Activated B cell treated with CpG ODN at 0.5 μM for 24 hours (primary cell): ENCODE measurements around the gene SLC35A2. TPM values are rescaled to one million over a fixed set of nuclear protein-coding genes. Genes with fewer than 3 reads are reported as not detected.

Experiments
- ATAC-seq: fragments of 200-7000 bp; cut with Tn5 transposase; one replicate; pipeline ENCODE4 v1.10.0; 2021; ENCODE audit warnings: low read depth, mild to moderate bottlenecking, moderate library complexity
- CTCF ChIA-PET: fragments of 350-600 bp; sonication (Branson Sonifier 250); formaldehyde crosslinking; loops from one replicate; lab custom pipeline; 2021; ENCODE audit warnings: antibody characterized with exemption; lab: Charles Lee
- POLR2A ChIA-PET: fragments of 350-600 bp; sonication (Branson Sonifier 250); formaldehyde crosslinking; loops from one replicate; lab custom pipeline; 2021; ENCODE audit warnings: antibody characterized with exemption; lab: Charles Lee
- DNase-seq: peaks from one replicate; pipeline ENCODE4 v3.0.0; 2022
- H3K27ac Mint-ChIP-seq: one replicate; pipeline ENCODE4 v1.8.0; 2020; ENCODE audit warnings: mixed read lengths
- H3K27me3 Mint-ChIP-seq: one replicate; pipeline ENCODE4 v1.8.0; 2021; ENCODE audit warnings: mixed read lengths
- H3K36me3 Mint-ChIP-seq: one replicate; pipeline ENCODE4 v1.8.0; 2021; ENCODE audit warnings: low read depth, mixed read lengths
- H3K4me1 Mint-ChIP-seq: one replicate; pipeline ENCODE4 v1.8.0; 2021; ENCODE audit warnings: mixed read lengths
- H3K4me3 Mint-ChIP-seq: one replicate; pipeline ENCODE4 v1.8.0; 2020; ENCODE audit warnings: mild to moderate bottlenecking, mixed read lengths
- H3K9me3 Mint-ChIP-seq: one replicate; pipeline ENCODE4 v1.8.0; 2020; ENCODE audit warnings: mixed read lengths
- CTCF ChIP-seq: fragments of 200-600 bp; IDR thresholded peaks from one replicate; pipeline ENCODE4 v1.8.0; 2022; ENCODE audit warnings: antibody characterized with exemption, mild to moderate bottlenecking
- intact Hi-C: fragments of 100-400 bp; cut with micrococcal nuclease; formaldehyde crosslinking; loops from one replicate; pipeline ENCODE4 v1.15.1; 2024
- total RNA-seq: library from RNA; stranded (reverse); gene quantifications from 2 replicates; pipeline ENCODE4 v1.2.3, GENCODE V29; 2022

The SLC35A2 gene
- total RNA-seq, 1 donor from 2014 or later = 17.3 TPM

- intact Hi-C loops = loop anchor here (2.0 to 10.0 kb wide), 4 partner anchors 84 to 1083 kb away; partner anchors contain the start of genes GRIPAP1, HDAC6 and ZNF81
- POLR2A ChIA-PET = interaction anchor here (0.7 to 16.0 kb wide), 6 partner anchors 10 to 1685 kb away, joined by 6 to 718 read pairs (median 10); partner anchors contain the start of gene TFE3
Observed at GRCh38 chrX:48918301-48918642, 6.8 kb upstream of the SLC35A2 start.

GRCh38 chrX:48917139-48918001 is 5.9 kb upstream of the SLC35A2 start:
- Mint-ChIP-seq H3K9me3 (no peaks in the 10 kb centered on the region), H3K36me3 (peaks cover 70% of the 10 kb centered on the region), H3K4me3 (peak overlapping the region; percentile 97), H3K4me1 (peaks cover 54% of the 10 kb centered on the region), H3K27me3 (no peaks in the 10 kb centered on the region), H3K27ac (peak overlapping the region; percentile 95)
- intact Hi-C loops = loop anchor here (1.0 to 10.0 kb wide), 8 partner anchors 27 to 1083 kb away; partner anchors contain the start of genes GRIPAP1, HDAC6, TFE3 and ZNF81
- ChIA-PET CTCF (interaction anchor here (0.8 to 1.6 kb wide), 3 partner anchors 20 to 32 kb away, joined by 3 to 6 read pairs (median 3); no protein-coding TSS in a partner anchor), POLR2A (interaction anchor here (0.5 to 16.0 kb wide), 8 partner anchors 21 to 1684 kb away, joined by 3 to 718 read pairs (median 6); partner anchors contain the start of gene OTUD5)
- peak; percentile 71 for DNase-seq
- peak; percentile 22 for TF ChIP-seq CTCF
- peak; percentile 46 for ATAC-seq

More at GRCh38 chrX:48918301-48918642, 6.8 kb upstream of the SLC35A2 start:
- peaks cover 46% of the 10 kb centered on the region for H3K4me1 Mint-ChIP-seq
- DNase-seq (no peak), ATAC-seq (no peak)
- peak overlapping the region; percentile 97 for H3K4me3 Mint-ChIP-seq
- H3K9me3 Mint-ChIP-seq = no peaks in the 10 kb centered on the region
- TF ChIP-seq CTCF = no peak
- H3K36me3 Mint-ChIP-seq = peaks cover 69% of the 10 kb centered on the region
- CTCF ChIA-PET = interaction anchor here (1.0 kb wide), 1 partner anchor 19 kb away, joined by 3 read pairs; no protein-coding TSS in a partner anchor
- no peaks in the 10 kb centered on the region for H3K27me3 Mint-ChIP-seq
- peak overlapping the region; percentile 95 for H3K27ac Mint-ChIP-seq

GRCh38 chrX:48914593-48915493 is 3.4 kb upstream of the SLC35A2 start:
- ChIA-PET CTCF (interaction anchor here (1.3 kb wide), 2 partner anchors 21 to 28 kb away, joined by 3 read pairs; no protein-coding TSS in a partner anchor), POLR2A (interaction anchor here (0.5 to 16.0 kb wide), 7 partner anchors 13 to 137 kb away, joined by 3 to 718 read pairs (median 4); partner anchors contain the start of genes PQBP1 and TIMM17B)
- peak overlapping the region; percentile 30 for H3K27ac Mint-ChIP-seq
- H3K27me3 Mint-ChIP-seq = no peaks in the 10 kb centered on the region
- no peak for ATAC-seq
- H3K9me3 Mint-ChIP-seq = no peaks in the 10 kb centered on the region
- intact Hi-C loops = loop anchor here (5.0 to 10.0 kb wide), 3 partner anchors 87 to 1080 kb away; partner anchors contain the start of genes GRIPAP1 and ZNF81
- H3K4me1 Mint-ChIP-seq = peaks cover 62% of the 10 kb centered on the region
- TF ChIP-seq CTCF = no peak
- no peak for DNase-seq
- peaks cover 68% of the 10 kb centered on the region for H3K36me3 Mint-ChIP-seq
- peak overlapping the region; percentile 97 for H3K4me3 Mint-ChIP-seq

DNA sequence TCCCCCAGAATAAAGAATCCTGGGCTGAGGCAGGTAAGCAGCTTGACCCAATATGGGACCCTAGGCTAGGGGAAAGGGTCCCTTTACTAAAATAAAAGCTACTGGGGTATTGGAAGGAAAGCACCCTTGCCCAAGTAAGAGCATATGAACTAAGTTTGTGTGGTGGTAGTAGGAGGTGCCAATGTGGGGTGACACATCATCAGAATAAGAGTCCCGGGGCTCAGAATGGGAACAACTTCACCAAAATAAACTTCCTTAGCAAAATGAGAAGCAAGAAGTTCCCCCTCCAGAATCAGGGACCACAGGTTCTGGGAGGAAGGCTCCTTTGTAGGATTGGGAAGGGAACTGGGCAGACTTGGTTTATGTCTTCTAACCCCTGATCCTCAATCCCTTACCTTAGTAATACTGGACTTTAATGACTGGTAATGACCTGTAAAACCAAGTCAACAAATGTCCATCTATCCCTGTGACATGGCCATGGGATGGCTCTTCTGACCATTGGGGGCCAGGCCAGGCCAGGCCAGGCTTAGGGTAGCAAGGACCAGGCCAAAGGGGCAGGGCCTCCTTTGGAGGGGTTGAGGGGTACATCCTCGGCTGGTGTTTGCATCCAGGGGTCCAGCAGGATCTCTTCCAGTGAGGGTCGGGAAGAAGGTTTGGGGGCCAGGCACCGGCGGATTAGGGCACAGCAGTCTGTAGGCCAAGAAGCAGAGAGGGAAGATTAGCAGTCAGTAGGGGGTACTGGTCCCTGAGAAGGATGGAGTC is 2.3 kb upstream of the SLC35A2 start:
- intact Hi-C loops = loop anchor here (10.0 kb wide), 2 partner anchors 281 to 1079 kb away; partner anchors contain the start of gene ZNF81
- Mint-ChIP-seq H3K9me3 (no peaks in the 10 kb centered on the region), H3K4me3 (peak overlapping the region; percentile 64), H3K27ac (peak overlapping the region; percentile 12), H3K4me1 (peaks cover 59% of the 10 kb centered on the region), H3K36me3 (peaks cover 65% of the 10 kb centered on the region), H3K27me3 (no peaks in the 10 kb centered on the region)
- DNase-seq = no peak
- CTCF ChIA-PET = no interaction called here
- POLR2A ChIA-PET = interaction anchor here (0.5 to 16.0 kb wide), 5 partner anchors 10 to 138 kb away, joined by 5 to 718 read pairs (median 11); partner anchors contain the start of genes GRIPAP1, PQBP1 and TIMM17B
- ATAC-seq = no peak
- no peak for TF ChIP-seq CTCF
